K562 (cell line): Measurements from ENCODE around the gene ANTXRL. TPM values are rescaled to one million over a fixed set of nuclear protein-coding genes. Genes with fewer than 3 reads are reported as not detected.
A peak's percentile ranks its signal among the peaks of the same experiment; 100 is the strongest.
"Not testable (repeated sequence)": the region's sequence is repeated elsewhere in the genome, so short reads cannot be mapped to it uniquely, and the experiment has no call there.

Experiments
- ATAC-seq: fragments of 200-7000 bp; cut with Tn5 transposase; 3 replicates; pipeline ENCODE4 v1.9.1; 2020; ENCODE audit warnings: moderate library complexity
- BruUV-seq: library from RNA; stranded (reverse); fragments of 400-500 nt; replicated peaks from 2 replicates; lab custom pipeline; 2021; lab: Mats Ljungman, UMichigan
- CTCF ChIA-PET: fragments of 300-600 bp; formaldehyde crosslinking; extraction: SDS; loops from one replicate; lab custom pipeline; 2021; ENCODE audit warnings: low intra/inter-chr PET ratio; lab: Yijun Ruan, JAX
- POLR2A ChIA-PET: fragments of 300-600, 350-650 bp; sonication (Branson Sonifier 250); formaldehyde crosslinking; extraction: SDS; loops from one replicate; lab custom pipeline; 2021; ENCODE audit warnings: antibody characterized with exemption, inconsistent platforms; lab: Yijun Ruan, JAX
- DNase-seq, 4 experiments: peaks; one replicate each; pipeline versions ENCODE4 v3.0.0 to v3.0.0-alpha.2; 2011 to 2018; ENCODE audit warnings: low spot score in 3 of 4, mixed read lengths in 3 of 4; ENCODE audit errors: extremely low read depth in 1 of 4
- FAIRE-seq: peaks from 2 replicates; lab custom pipeline; 2011; peaks lifted over from hg19 to GRCh38; lab: Jason Lieb, UNC
- H2AFZ ChIP-seq: 2 replicates; pipeline ENCODE4 v1.6.0; 2011; ENCODE audit warnings: low read depth, low read length, control low read depth, inconsistent platforms
- H3K27ac ChIP-seq: fragments of 200-600 bp; 3 replicates; pipeline ENCODE4 v1.8.0; 2011; ENCODE audit warnings: low read depth, mild to moderate bottlenecking, control low read depth, inconsistent platforms, low read length, moderate library complexity, mixed read lengths; ENCODE audit errors: extremely low read depth
- H3K27me3 ChIP-seq, 2 experiments: fragments of 300-600 bp in 1 of 2; 2 replicates in 1 of 2; 3 replicates in 1 of 2; pipeline versions ENCODE4 v1.6.0 to v1.8.0; 2011; ENCODE audit warnings: inconsistent platforms in 2 of 2, low read length in 2 of 2, mild to moderate bottlenecking in 1 of 2, mixed read lengths in 1 of 2, moderate library complexity in 1 of 2; ENCODE audit not compliant: control insufficient read depth in 2 of 2, insufficient read depth in 2 of 2
- H3K36me3 ChIP-seq: fragments of 300-600 bp; 3 replicates; pipeline ENCODE4 v1.8.0; 2011; ENCODE audit warnings: mild to moderate bottlenecking, low read length, inconsistent platforms; ENCODE audit not compliant: control insufficient read depth, insufficient read depth
- H3K4me1 ChIP-seq, 2 experiments: fragments of 200-600 bp in 1 of 2; replicated peaks in 1 of 2; 2 replicates in 1 of 2; 3 replicates in 1 of 2; pipeline versions ENCODE4 v1.5.1 to v1.8.0; 2011; ENCODE audit warnings: inconsistent platforms in 2 of 2, low read length in 2 of 2, mild to moderate bottlenecking in 1 of 2, mixed read lengths in 1 of 2, moderate library complexity in 1 of 2; ENCODE audit not compliant: control insufficient read depth in 2 of 2, insufficient read depth in 2 of 2
- H3K4me2 ChIP-seq: 2 replicates; pipeline ENCODE4 v1.6.1; 2011; ENCODE audit warnings: low read length, control low read depth, inconsistent platforms, mixed read lengths; ENCODE audit not compliant: insufficient read depth
- H3K4me3 ChIP-seq: fragments of 200-600 bp; sonication (generic), shearing (Covaris generic); 2 replicates; pipeline ENCODE4 v1.5.1; 2016; ENCODE audit warnings: control low read depth, inconsistent platforms
- H3K79me2 ChIP-seq: fragments of 200-600 bp; 3 replicates; pipeline ENCODE4 v1.8.0; 2011; ENCODE audit warnings: low read length, inconsistent platforms; ENCODE audit not compliant: control insufficient read depth, insufficient read depth
- H3K9ac ChIP-seq, 2 experiments: 2 replicates each; pipeline versions ENCODE4 v1.6.0 to v1.6.1; 2011; ENCODE audit warnings: low read depth in 2 of 2, low read length in 2 of 2, control low read depth in 1 of 2, inconsistent platforms in 1 of 2, mild to moderate bottlenecking in 1 of 2, mixed read lengths in 1 of 2; ENCODE audit not compliant: insufficient read depth in 1 of 2
- H3K9me1 ChIP-seq: one replicate; pipeline ENCODE4 v1.6.0; 2011; ENCODE audit warnings: inconsistent platforms, mild to moderate bottlenecking, low read length, moderate library complexity; ENCODE audit not compliant: control insufficient read depth, insufficient read depth
- H3K9me3 ChIP-seq: replicated peaks from 2 replicates; pipeline ENCODE4 v1.5.1; 2011; ENCODE audit warnings: low read depth, low read length, inconsistent platforms; ENCODE audit not compliant: control insufficient read depth, insufficient read depth
- H4K20me1 ChIP-seq: replicated peaks from 2 replicates; pipeline ENCODE4 v1.6.1; 2011; ENCODE audit warnings: low read length, inconsistent platforms, mixed read lengths; ENCODE audit not compliant: control insufficient read depth, insufficient read depth
- CREBBP ChIP-seq: IDR thresholded peaks from one replicate; pipeline ENCODE4 v1.6.1; 2012; ENCODE audit warnings: low read depth, mild to moderate bottlenecking, control low read depth, inconsistent platforms, low read length
- WGBS: fragments of 100-300 bp; shearing (Covaris generic); methylation state at CpG from one replicate; pipeline ENCODE4 v1.1.6; 2016; ENCODE audit warnings: low coverage, mixed read lengths; ENCODE audit not compliant: insufficient coverage; ENCODE audit errors: missing lambda C conversion rate; 5-methylcytosine and 5-hydroxymethylcytosine counted together
- in situ Hi-C: fragments of 300-500 bp; cut with MboI; formaldehyde crosslinking; loops from 4 replicates; pipeline ENCODE4 v1.15.0; 2018; ENCODE audit warnings: inconsistent platforms, mixed read lengths
- intact Hi-C: fragments of 100-400 bp; cut with micrococcal nuclease; formaldehyde crosslinking; loops from 2 replicates; pipeline ENCODE4 v1.14.2; 2022
- polyA plus RNA-seq, 8 experiments: library from polyadenylated mRNA; depleted of rRNA in 4 of 8; stranded (reverse) in 5 of 8; unstranded in 3 of 8; fragments of >200 nt; fragmentation: Nextera tagmentation in 2 of 8; fragmentation: Illumina TruSeq in 1 of 8; extraction: Ambion mirVana in 2 of 8; extraction: Trizol in 1 of 8; gene quantifications; 2 replicates each; pipeline versions ENCODE4 v1.2.1 to v1.2.3, GENCODE V29; 2011 to 2014; ENCODE audit warnings: inconsistent platforms in 1 of 8, missing spikeins in 1 of 8
- total RNA-seq, 7 experiments: library from RNA; depleted of rRNA in 6 of 7; stranded (reverse); fragments of >200 nt in 6 of 7; fragmentation: Illumina TruSeq in 2 of 7; extraction: Trizol in 2 of 7; gene quantifications; 2 replicates each; pipeline versions ENCODE4 v1.2.1 to v1.2.3, GENCODE V29; 2011 to 2021; ENCODE audit warnings: low replicate concordance in 1 of 7
- TF ChIP-seq, protein P1 (sequence below): IDR thresholded peaks from 2 replicates; pipeline ENCODE4 v1.6.1; 2011; ENCODE audit warnings: borderline replicate concordance, low read depth, mild to moderate bottlenecking, moderate library complexity, low read length; ENCODE audit not compliant: insufficient read depth, poor library complexity, severe bottlenecking

The ANTXRL gene
- total and polyA plus RNA-seq, 9 of the 15 experiments (the other 6 are each of a cell fraction or from before 2014, with no cell fraction given) = not detected

DNA sequence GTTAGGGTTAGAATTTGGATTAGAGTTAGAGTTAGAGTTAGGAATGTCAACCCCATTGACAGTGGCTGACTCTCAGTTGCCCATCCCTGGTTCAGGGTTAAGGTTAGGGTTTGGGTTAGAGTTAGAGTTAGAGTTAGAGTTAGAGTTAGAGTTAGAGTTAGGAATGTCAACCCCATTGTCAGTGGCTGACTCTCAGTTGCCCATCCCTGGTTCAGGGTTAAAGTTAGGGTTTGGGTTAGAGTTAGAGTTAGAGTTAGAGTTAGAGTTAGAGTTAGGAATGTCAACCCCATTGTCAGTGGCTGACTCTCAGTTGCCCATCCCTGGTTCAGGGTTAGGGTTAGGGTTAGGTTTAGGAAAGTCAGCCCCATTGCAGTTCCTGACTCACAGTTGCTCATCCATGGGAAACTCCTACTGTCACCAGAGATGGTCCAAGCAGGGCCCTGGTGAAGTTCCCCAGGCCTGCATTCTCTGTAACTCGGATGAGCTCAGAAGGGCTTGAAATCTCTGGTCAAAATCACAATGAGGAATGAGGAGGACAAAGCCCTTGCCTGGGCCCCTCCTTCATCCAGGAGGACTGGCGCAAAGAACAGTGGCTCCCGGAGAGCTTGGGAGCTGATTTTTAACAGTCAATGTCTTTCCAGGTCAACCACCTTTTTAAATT lies 8.7 kb downstream of the ANTXRL start:
- H3K9me3 ChIP-seq, H2AFZ ChIP-seq, H3K9me1 ChIP-seq, H3K79me2 ChIP-seq, H4K20me1 ChIP-seq, H3K4me2 ChIP-seq, intact Hi-C loops, ATAC-seq, H3K9ac ChIP-seq, H3K27ac ChIP-seq, BruUV-seq, H3K4me3 ChIP-seq, DNase-seq, FAIRE-seq, H3K36me3 ChIP-seq, CTCF ChIA-PET: not testable (repeated sequence)
- POLR2A ChIA-PET = interaction anchor here (1.2 kb wide), 1 partner anchor 9 kb away, joined by 5 read pairs; no protein-coding TSS in a partner anchor
- in situ Hi-C loops = loop anchor here (25.0 kb wide), 1 partner anchor 1592 kb away; no protein-coding TSS in a partner anchor
- 3% methylated on average over 3 of the region's 3 CpGs for WGBS
- Histone ChIP-seq H3K27me3 (peaks cover 14 to 71% of the 10 kb centered on the region in 2 experiments), H3K4me1 (peaks cover 0 to 16% of the 10 kb centered on the region in 2 experiments; a peak in 2 of 5 replicates)
- peak; percentile 98 for TF ChIP-seq CREBBP

DNA sequence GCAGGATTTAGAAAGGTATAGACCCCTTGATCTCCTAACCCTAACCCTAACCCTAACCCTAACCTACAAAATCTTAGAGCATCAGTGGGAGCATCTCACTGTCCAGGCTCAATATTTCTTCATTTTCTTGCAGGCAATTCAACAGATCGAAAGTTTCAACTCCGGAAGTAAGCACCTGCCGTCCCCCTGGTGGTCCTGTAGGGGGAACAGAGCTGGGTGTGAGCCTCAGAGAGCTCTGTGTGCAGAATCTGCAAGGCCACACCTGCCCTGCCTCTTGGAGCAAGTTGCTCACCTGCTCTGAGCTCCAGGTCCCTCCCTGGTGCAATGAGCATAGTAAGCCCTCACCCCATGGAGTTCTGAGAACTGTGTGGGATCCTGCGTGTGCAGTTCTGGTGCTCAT lies 9.3 kb downstream of the ANTXRL start:
- H3K9ac ChIP-seq, CTCF ChIA-PET, H3K9me1 ChIP-seq, DNase-seq: not testable (repeated sequence)
- H3K27me3 ChIP-seq = peaks cover 13 to 72% of the 10 kb centered on the region in 2 experiments; a peak in 4 of 5 replicates
- TF ChIP-seq, protein P1, sequence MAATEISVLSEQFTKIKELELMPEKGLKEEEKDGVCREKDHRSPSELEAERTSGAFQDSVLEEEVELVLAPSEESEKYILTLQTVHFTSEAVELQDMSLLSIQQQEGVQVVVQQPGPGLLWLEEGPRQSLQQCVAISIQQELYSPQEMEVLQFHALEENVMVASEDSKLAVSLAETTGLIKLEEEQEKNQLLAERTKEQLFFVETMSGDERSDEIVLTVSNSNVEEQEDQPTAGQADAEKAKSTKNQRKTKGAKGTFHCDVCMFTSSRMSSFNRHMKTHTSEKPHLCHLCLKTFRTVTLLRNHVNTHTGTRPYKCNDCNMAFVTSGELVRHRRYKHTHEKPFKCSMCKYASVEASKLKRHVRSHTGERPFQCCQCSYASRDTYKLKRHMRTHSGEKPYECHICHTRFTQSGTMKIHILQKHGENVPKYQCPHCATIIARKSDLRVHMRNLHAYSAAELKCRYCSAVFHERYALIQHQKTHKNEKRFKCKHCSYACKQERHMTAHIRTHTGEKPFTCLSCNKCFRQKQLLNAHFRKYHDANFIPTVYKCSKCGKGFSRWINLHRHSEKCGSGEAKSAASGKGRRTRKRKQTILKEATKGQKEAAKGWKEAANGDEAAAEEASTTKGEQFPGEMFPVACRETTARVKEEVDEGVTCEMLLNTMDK = peak; percentile 38
- TF ChIP-seq, all 486 proteins: peak for 1; not testable (repeated sequence) for 485
- H3K4me2 ChIP-seq, BruUV-seq, H3K79me2 ChIP-seq, H4K20me1 ChIP-seq, H3K9me3 ChIP-seq, H3K4me3 ChIP-seq, H3K36me3 ChIP-seq, FAIRE-seq, H2AFZ ChIP-seq, H3K27ac ChIP-seq, ATAC-seq, intact Hi-C loops: not testable (repeated sequence)
- 3% methylated on average over 4 of the region's 4 CpGs for WGBS
- POLR2A ChIA-PET = interaction anchor here (1.2 kb wide), 1 partner anchor 8 kb away, joined by 5 read pairs; no protein-coding TSS in a partner anchor
- peaks cover 0 to 16% of the 10 kb centered on the region in 2 experiments; a peak in 2 of 5 replicates for H3K4me1 ChIP-seq
- in situ Hi-C loops = loop anchor here (25.0 kb wide), 1 partner anchor 1591 kb away; no protein-coding TSS in a partner anchor
